Stimulated activated CD8-positive, alpha-beta memory T cell treated with anti-CD3 and anti-CD28 coated beads, Interleukin-12 subunit alpha, Interleukin-12 subunit beta, amount 100 ng/mL, for 4 hours (primary cell): ENCODE measurements around the gene SNAI3.

Experiments used
- DNase-seq: peaks from one replicate; pipeline ENCODE4 v3.0.0-alpha.2; 2020; ENCODE audit warnings: low read depth

Gene SNAI3

GRCh38 chr16:88691129-88691813 is 5.0 kb upstream of the SNAI3 start:
- no peak for DNase-seq

DNA sequence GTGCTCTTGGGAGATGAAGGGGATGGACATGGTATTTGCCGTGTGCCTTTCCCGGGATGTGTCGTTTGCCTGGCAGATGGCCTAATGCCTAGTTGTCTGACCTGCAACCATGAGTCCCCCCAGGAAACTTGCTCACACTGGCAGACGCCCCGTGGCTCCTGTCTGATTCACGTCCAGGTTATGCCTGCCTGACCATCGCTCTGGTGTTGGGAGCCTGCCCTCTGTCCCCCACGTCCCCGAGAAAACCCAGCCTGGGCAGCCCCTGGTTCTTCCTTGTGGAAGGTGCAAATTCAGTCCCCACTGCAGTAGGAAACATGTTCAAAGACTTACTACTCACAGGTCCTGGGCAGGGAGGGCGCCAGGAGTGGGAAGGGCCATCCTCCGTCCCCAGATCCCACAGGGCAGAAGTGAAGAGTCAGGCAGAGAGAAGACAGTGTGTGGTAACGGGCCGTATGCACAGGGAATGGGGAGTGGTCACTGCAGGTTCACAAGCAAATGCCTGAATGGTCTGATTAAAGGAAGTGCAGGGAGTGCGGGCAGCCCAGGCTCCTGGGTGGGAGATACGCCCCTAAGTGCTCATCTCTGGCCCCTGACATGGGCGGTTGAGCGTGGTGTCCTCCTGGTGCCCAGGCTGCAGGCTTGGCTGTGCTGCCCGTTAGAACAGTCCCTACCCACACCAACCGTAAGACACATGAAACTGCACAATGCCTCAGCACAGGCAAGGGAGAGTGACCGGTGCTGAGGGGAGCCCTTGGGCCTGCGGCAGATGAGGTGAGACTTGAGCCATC is 4.2 kb upstream of the SNAI3 start:
- no peak for DNase-seq

- no peak for DNase-seq
Observed at GRCh38 chr16:88688013-88688778, 1.9 kb upstream of the SNAI3 start.

DNA sequence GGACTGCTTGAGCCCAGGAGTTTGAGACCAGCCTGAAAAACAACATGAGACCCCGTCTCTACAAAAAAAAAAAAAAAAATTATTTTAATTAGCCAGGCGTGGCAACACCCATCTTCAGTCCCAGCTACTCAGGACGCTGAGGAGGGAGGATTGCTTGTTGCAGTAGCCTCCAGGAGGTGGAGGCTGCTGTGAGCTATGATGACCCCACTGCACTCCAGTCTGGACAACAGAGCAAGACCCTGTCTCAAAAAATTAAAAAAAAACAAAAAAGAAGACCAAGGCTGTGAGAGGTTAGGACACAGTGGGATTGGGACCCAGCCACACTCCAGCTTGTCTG is 1.3 kb upstream of the SNAI3 start:
- no peak for DNase-seq

GRCh38 chr16:88687254-88687576 is 908 bp upstream of the SNAI3 start:
- DNase-seq: no peak

DNA sequence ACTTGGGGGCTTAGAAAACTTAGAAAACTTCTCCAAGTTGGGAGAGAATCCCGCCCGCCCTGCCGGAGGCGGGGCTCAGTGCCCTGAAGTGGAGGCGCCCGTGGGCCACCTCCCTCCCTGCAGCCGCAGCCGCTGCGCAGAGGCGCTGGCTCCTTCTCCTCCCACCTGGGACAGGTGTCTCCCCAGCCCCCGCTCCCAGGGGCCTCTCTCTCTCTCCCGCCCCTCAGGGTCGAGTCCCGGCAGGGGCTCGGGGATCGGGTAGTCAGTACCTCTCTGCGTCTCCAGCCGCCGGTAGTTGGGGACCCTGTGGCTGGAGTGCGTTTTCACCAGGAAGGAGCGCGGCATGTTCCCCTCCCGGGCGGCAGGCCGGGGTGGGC is 257 bp downstream of the SNAI3 start:
- DNase-seq: no peak

DNA sequence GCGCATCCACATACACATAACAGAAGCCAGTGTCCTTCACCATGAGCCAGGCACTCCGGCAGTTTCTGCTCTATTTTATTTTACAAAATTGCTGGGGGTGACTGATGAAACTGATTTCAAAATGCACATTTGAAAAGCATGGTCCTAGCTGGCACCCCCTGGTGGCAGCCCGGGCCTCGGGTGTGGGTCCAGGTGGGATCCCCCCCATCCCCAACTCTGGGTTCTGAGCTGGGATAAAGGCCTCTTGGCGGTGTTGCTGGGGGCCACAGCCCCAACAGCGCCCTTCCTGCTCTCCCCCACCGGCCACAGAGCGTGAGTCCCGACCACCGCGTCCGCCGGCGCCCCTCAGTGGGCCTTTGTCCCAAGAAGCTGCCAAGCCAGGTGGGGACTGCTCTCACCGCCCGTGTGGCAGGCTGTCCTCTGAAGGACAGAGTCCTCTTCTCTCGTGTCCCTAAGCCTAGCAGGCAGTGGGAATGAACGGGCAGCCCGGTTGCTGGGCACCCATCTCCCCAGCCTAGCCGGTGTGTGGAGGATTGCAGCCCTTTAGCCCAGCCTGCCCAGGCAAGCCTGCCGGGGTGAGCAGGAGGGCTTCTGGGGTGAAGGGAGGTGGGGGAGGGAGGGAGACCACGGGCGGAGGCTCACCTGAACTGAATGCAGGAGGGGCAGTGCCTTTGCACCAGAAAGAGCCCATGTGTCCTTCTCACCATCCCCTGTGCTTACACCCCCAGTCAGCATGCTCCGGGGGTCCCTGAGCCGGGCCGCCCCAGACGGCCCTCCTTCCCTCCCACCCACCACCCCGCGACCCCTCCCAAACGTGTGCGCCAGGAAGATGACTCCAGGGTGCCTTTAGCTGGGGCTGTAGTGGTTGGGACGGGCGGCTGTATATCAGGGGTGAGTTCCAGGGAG is 898 bp downstream of the SNAI3 start:
- DNase-seq: no peak

GRCh38 chr16:88684569-88685155 is 1.6 kb downstream of the SNAI3 start:
- DNase-seq: no peak

DNA sequence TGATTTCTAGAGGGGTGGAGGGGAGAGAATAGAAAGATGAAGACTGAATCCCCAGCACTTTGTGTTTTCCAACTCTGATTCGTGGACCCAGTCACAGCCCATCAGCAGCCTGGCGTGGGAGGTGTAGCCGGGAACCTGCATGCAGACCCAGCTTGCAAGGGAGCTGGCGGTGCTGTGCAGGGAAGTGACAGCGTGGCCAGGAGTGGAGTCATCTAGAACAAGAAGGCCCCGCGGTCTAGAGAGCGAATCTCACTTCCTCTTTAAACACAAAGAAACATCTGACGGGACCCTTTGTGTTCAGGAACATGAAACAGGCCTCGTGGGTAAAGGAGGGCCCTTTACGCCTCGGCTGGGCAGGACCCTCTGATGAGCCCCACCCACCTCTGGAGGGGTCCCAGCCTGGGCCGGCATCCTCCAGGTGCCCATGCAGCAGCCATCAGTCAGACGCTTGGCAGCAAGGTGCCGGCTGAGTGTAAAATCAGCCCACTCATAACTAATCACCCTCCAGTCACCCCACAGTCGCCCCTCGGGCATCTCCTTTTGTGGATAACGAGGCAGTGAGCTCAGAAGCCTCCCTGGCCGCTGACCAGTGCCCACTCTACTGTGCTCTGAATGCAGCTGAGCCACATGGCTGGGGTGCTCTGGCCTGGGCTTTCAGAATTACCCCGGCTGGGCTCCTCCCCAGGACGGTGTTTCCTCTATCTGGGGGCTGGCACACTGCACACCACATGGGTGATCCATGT is 4.4 kb downstream of the SNAI3 start:
- no peak for DNase-seq

- no peak for DNase-seq
Observed at GRCh38 chr16:88681084-88681680, 5.1 kb downstream of the SNAI3 start.

GRCh38 chr16:88680554-88681083 is 5.7 kb downstream of the SNAI3 start:
- no peak for DNase-seq

GRCh38 chr16:88678224-88678979 is 7.9 kb downstream of the SNAI3 start:
- DNase-seq: no peak

- DNase-seq: no peak
Observed at GRCh38 chr16:88677721-88678120, 8.6 kb downstream of the SNAI3 start.

DNA sequence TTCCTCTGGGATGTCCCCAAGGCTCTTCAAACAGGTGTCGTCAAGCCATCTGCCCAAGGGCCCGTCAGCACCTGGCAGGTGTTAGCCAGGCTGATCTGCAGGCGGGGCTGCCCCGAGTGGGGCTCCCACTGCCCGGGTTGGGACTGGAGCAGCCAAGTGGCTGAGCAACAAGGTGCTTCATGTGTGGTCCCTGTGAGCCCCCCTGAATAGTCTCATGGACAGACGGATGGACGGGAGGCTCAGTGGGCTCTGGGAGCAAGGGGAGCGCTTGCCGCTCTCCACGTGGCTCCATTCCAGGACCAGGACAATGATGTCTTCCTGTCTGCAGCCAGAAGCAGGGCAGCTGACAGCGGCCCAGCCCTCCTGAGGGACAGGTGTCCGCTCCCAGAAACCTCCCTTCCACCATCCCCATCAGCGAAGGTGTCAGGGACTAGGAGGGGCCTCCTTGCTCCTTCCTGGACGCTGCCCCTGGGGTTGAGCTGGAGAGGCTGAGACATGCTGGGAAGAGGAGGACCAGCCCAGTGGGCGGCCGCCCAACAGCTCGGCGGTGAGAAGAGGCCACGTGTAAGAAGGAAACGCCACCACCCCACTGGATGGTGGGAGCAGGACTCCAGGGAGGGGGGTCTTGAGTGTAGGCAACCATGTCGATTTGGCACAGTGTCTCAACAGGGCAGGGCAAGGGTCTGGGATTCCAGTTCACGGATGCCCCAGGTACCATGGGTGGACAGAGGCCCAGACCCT is 9.6 kb downstream of the SNAI3 start:
- no peak for DNase-seq

DNA sequence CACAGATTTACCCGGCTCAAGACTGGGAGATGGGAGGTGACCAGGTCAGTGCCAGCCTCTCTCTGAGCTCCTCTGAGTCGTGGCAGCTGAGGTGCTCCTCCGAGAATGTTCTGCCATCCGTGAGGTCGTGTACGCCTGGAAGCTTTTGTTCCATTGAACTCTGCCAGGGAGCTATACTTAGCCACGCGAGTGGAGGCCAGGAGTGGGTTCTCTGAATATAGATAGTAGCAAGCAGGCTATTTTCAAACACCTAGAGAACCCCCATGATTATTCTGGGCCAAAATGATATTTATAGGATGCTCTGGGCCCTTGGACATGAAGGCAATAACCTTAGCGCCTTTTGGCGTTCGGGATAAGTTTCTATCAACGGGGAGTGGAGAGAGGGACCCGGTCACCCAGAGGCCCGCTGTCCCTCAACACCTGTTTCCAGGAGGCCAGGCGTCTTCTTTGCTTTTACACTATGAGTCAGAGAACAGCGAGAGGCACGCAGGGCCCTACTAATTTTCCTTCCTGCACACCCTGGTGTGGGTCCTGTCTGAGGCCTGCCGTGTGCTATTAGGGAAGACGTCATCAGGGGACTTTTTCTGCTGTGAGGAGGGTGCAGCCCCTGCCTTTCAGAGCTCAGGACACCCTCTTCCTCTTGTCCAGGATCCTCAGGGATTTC is 12.5 kb downstream of the SNAI3 start:
- no peak for DNase-seq

- no peak for DNase-seq
Observed at GRCh38 chr16:88672776-88673175, 13.5 kb downstream of the SNAI3 start.

GRCh38 chr16:88671806-88672205 is 14.5 kb downstream of the SNAI3 start:
- DNase-seq: no peak

- no peak for DNase-seq
Observed at GRCh38 chr16:88669980-88670379, 16.3 kb downstream of the SNAI3 start.
